Vagina (tissue), 2 donors: ENCODE results near the gene ULK4. TPM values are rescaled to one million over a fixed set of nuclear protein-coding genes. Genes with fewer than 3 reads are reported as not detected.

ENCODE experiments used
- DNase-seq, 2 donors: peaks; one replicate each; pipeline ENCODE4 v3.0.0-alpha.2; 2017; ENCODE audit errors: extremely low spot score in 2 of 2
- H3K27ac ChIP-seq: fragments of 200-600 bp; sonication (generic); one replicate; pipeline ENCODE4 v1.5.1; 2019
- H3K27me3 ChIP-seq: fragments of 200-600 bp; sonication (generic); one replicate; pipeline ENCODE4 v1.5.1; 2019
- H3K36me3 ChIP-seq, 2 donors: fragments of 200-600 bp; sonication (generic); one replicate each; pipeline ENCODE4 v1.5.1; 2017 to 2019
- H3K4me1 ChIP-seq: fragments of 200-600 bp; sonication (generic); one replicate; pipeline ENCODE4 v1.5.1; 2019
- H3K4me3 ChIP-seq, 2 donors: fragments of 200-600 bp; sonication (generic); 1 replicate in 1 of 2; 2 replicates in 1 of 2; pipeline ENCODE4 v1.5.1; 2016 to 2019
- H3K9me3 ChIP-seq: fragments of 200-600 bp; sonication (generic); one replicate; pipeline ENCODE4 v1.5.1; 2019
- CTCF ChIP-seq, 3 experiments: fragments of 450-650 bp in 2 of 3; fragments of 200-600 bp in 1 of 3; sonication (generic) in 1 of 3; IDR thresholded peaks; one replicate each; pipeline ENCODE4 v1.5.1; 2017 to 2019; ENCODE audit warnings: antibody characterized with exemption in 3 of 3, mild to moderate bottlenecking in 2 of 3, moderate library complexity in 2 of 3
- POLR2A ChIP-seq, 2 donors: fragments of 450-650 bp; IDR thresholded peaks; one replicate each; pipeline ENCODE4 v1.6.1; 2017; ENCODE audit warnings: antibody characterized with exemption in 2 of 2, mild to moderate bottlenecking in 2 of 2, moderate library complexity in 2 of 2
- POLR2AphosphoS5 ChIP-seq, 2 donors: sonication (generic); formaldehyde crosslinking; IDR thresholded peaks; one replicate each; pipeline ENCODE4 v1.9.0; 2017; ENCODE audit warnings: antibody characterized with exemption in 2 of 2, mild to moderate bottlenecking in 2 of 2, low read depth in 1 of 2; ENCODE audit not compliant: insufficient read depth in 1 of 2
- intact Hi-C: fragments of 100-400 bp; cut with DNase I; formaldehyde crosslinking; loops from one replicate; pipeline ENCODE4 v1.15.1; 2023
- total RNA-seq: library from RNA; depleted of rRNA; stranded (reverse); fragments of >200 nt; gene quantifications from one replicate; pipeline ENCODE4 v1.2.3, GENCODE V29; 2016

Gene ULK4
- total RNA-seq, 1 donor from 2014 or later = 24.1 TPM

GRCh38 chr3:41740374-41740886 is 221.5 kb downstream of the ULK4 start:
- no peaks in the 10 kb centered on the region for H3K27me3 ChIP-seq
- H3K4me1 ChIP-seq = no peaks in the 10 kb centered on the region
- H3K36me3 ChIP-seq = no peaks in the 10 kb centered on the region
- intact Hi-C loops = no loop called here
- H3K27ac ChIP-seq = no peak overlapping the region
- TF ChIP-seq CTCF (IDR thresholded peaks at IDR 0.05) = no peak
- no peak for TF ChIP-seq POLR2AphosphoS5 (IDR thresholded peaks at IDR 0.05; ENCODE audit: insufficient read depth in 1 of 2, low read depth in 1 of 2)
- TF ChIP-seq POLR2A (IDR thresholded peaks at IDR 0.05) = no peak
- DNase-seq = no peak
- no peaks in the 10 kb centered on the region for H3K9me3 ChIP-seq
- H3K4me3 ChIP-seq = no peak overlapping the region

GRCh38 chr3:41726891-41727290 is 235.0 kb downstream of the ULK4 start:
- H3K9me3 ChIP-seq = no peaks in the 10 kb centered on the region
- H3K36me3 ChIP-seq = no peaks in the 10 kb centered on the region
- no peak for TF ChIP-seq POLR2AphosphoS5 (IDR thresholded peaks at IDR 0.05; ENCODE audit: insufficient read depth in 1 of 2, low read depth in 1 of 2)
- TF ChIP-seq POLR2A (IDR thresholded peaks at IDR 0.05) = no peak
- TF ChIP-seq CTCF (IDR thresholded peaks at IDR 0.05) = no peak
- H3K27me3 ChIP-seq = no peaks in the 10 kb centered on the region
- no peak overlapping the region for H3K27ac ChIP-seq
- no peaks in the 10 kb centered on the region for H3K4me1 ChIP-seq
- intact Hi-C loops = no loop called here
- no peak overlapping the region for H3K4me3 ChIP-seq
- no peak for DNase-seq

DNA sequence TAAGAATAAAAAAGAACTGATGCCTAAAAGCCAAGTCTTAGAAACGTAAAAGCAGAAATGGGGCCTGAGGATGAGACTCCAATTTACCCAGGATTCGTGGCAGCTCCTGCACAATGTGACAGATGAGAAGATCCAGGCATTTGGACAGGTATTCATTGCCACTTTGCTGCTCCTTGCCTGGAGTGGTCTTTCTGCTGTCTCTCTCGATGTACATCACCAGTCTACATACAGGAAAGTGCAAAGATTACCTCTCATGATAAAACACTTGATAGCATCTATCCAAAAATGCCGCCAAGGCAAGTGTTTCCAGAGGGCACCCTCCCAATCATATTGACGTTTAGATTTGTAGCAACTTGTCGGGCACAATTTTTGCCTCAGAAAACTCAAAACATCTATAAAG is 244.3 kb downstream of the ULK4 start:
- intact Hi-C loops = loop anchor here (10.0 kb wide), 1 partner anchor 1133 kb away; no protein-coding TSS in a partner anchor
- Histone ChIP-seq H3K9me3 (no peaks in the 10 kb centered on the region), H3K27me3 (no peaks in the 10 kb centered on the region), H3K4me3 (no peak overlapping the region), H3K4me1 (no peaks in the 10 kb centered on the region), H3K36me3 (no peaks in the 10 kb centered on the region), H3K27ac (no peak overlapping the region)
- DNase-seq = no peak
- TF ChIP-seq POLR2AphosphoS5 (IDR thresholded peaks at IDR 0.05; ENCODE audit: insufficient read depth in 1 of 2, low read depth in 1 of 2) (no peak), POLR2A (IDR thresholded peaks at IDR 0.05) (no peak), CTCF (IDR thresholded peaks at IDR 0.05) (no peak)

GRCh38 chr3:41716471-41716870 is 245.4 kb downstream of the ULK4 start:
- TF ChIP-seq POLR2A (IDR thresholded peaks at IDR 0.05) (no peak), POLR2AphosphoS5 (IDR thresholded peaks at IDR 0.05; ENCODE audit: insufficient read depth in 1 of 2, low read depth in 1 of 2) (no peak), CTCF (IDR thresholded peaks at IDR 0.05) (peak in 2 of 3 experiments; percentile 29 to 35)
- Histone ChIP-seq H3K9me3 (no peaks in the 10 kb centered on the region), H3K27me3 (no peaks in the 10 kb centered on the region), H3K36me3 (no peaks in the 10 kb centered on the region), H3K4me3 (no peak overlapping the region), H3K4me1 (no peaks in the 10 kb centered on the region), H3K27ac (no peak overlapping the region)
- intact Hi-C loops = loop anchor here (10.0 kb wide), 1 partner anchor 1132 kb away; no protein-coding TSS in a partner anchor
- no peak for DNase-seq

GRCh38 chr3:41715376-41715775 is 246.5 kb downstream of the ULK4 start:
- Histone ChIP-seq H3K27me3 (no peaks in the 10 kb centered on the region), H3K4me1 (no peaks in the 10 kb centered on the region), H3K4me3 (no peak overlapping the region), H3K27ac (no peak overlapping the region), H3K9me3 (no peaks in the 10 kb centered on the region), H3K36me3 (no peaks in the 10 kb centered on the region)
- intact Hi-C loops = loop anchor here (10.0 kb wide), 1 partner anchor 1131 kb away; no protein-coding TSS in a partner anchor
- TF ChIP-seq CTCF (IDR thresholded peaks at IDR 0.05) (no peak), POLR2A (IDR thresholded peaks at IDR 0.05) (no peak), POLR2AphosphoS5 (IDR thresholded peaks at IDR 0.05; ENCODE audit: insufficient read depth in 1 of 2, low read depth in 1 of 2) (no peak)
- no peak for DNase-seq
